ENCODE measurements around the gene TANC1. TPM values are rescaled to one million over a fixed set of nuclear protein-coding genes. Genes with fewer than 3 reads are reported as not detected.

TANC1 gene
- total and polyA plus RNA-seq, 11 donors = 26.6 to 91.1 (median 68.8) TPM

DNA sequence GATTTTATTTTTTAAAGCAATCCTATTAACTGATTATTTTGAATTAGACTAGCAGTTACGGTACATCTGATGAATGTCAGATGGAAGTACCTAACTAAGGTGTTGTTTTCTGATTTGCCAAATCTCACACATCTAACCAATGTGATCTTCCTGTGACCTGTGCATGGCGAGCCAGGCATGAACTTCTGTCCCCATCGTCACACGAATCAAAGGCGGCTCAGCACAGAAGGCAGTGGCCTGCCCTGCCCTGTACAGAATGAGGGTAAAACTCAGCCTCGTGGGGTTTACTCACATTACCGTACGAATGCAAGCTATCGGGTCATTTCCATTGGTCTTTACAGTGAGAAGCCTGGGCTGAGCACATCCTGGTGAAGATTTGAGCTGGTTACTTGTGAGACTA lies 230.8 kb downstream of the TANC1 start:
- WGBS, 4 donors = 76 to 85% (median 78%) methylated on average over 9 of the region's 9 CpGs
- H3K27ac ChIP-seq = peak overlapping the region in 7 of 12 donors; percentile 37 to 70 (median 59)
- intact Hi-C loops (cut with DNase I) = no loop called here

DNA sequence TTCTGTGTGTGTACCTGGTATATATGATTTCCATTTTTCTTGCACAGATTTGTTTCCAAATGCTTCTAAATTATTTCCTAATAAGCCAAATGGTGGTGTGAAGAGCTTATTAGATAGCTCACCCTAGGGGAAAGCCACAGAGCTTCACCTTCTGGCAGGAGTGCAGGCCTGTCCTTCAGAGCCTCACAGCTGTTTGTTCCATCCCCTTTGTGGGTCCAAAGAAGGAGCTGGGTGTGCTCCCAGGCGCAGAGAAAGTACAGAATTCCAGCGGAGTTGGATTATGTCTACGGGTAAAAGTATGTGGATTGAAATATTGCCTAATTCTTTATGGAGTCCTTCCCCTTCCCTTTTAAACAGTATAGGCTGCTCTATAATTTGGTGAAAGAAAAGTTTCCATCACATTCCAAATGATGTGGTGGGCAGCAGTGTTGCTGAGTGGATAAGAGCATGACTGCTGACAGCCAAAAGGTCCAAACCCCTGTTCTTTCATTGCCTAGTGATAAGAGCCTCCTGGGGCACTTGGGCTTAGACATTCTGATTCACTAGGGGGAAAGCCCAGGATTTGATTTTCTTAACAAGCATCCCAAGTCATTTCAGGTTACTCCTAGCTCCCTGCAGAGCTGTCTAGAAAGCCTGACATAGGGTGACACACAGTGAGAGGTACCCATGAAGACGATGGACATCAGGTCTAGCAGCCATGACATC lies 231.5 kb downstream of the TANC1 start:
- peaks cover 2 to 78% (median 38%) of the 10 kb centered on the region in 12 donors for H3K4me1 ChIP-seq

More for the DNA sequence above, 230.8 kb downstream of the TANC1 start:
- ATAC-seq = no peak
- H3K4me1 ChIP-seq = peaks cover 2 to 83% (median 39%) of the 10 kb centered on the region in 12 donors
- H3K27me3 ChIP-seq = no peaks in the 10 kb centered on the region
- H3K9me3 ChIP-seq = no peaks in the 10 kb centered on the region
- TF ChIP-seq, protein P1, sequence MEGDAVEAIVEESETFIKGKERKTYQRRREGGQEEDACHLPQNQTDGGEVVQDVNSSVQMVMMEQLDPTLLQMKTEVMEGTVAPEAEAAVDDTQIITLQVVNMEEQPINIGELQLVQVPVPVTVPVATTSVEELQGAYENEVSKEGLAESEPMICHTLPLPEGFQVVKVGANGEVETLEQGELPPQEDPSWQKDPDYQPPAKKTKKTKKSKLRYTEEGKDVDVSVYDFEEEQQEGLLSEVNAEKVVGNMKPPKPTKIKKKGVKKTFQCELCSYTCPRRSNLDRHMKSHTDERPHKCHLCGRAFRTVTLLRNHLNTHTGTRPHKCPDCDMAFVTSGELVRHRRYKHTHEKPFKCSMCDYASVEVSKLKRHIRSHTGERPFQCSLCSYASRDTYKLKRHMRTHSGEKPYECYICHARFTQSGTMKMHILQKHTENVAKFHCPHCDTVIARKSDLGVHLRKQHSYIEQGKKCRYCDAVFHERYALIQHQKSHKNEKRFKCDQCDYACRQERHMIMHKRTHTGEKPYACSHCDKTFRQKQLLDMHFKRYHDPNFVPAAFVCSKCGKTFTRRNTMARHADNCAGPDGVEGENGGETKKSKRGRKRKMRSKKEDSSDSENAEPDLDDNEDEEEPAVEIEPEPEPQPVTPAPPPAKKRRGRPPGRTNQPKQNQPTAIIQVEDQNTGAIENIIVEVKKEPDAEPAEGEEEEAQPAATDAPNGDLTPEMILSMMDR (IDR thresholded peaks at IDR 0.05) = no peak
- no peak for TF ChIP-seq POLR2A (IDR thresholded peaks at IDR 0.05)
- no peak for DNase-seq
- H3K4me3 ChIP-seq = no peak overlapping the region
- peaks cover 0 to 81% (median 37%) of the 10 kb centered on the region in 9 donors for H3K36me3 ChIP-seq

DNA sequence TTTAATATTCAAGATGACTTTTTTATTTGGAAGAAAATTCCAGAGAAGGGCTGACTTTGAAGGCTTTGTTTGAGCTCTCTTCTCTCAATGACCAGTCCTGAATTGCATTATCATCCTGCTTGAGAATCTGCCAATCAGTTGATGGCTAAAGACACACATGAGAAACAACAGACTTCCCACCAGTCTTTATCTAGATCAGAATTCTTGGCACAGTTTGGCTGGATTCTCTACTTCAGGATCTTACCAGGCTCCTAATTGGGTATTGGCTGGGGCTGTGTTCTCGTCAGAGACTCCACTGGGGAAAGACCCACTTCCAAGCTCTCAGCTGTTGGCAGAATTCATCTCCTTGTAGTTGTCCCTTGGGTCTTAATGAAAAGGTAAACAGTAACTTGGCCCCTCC lies 232.1 kb downstream of the TANC1 start:
- H3K36me3 ChIP-seq = peaks cover 0 to 78% (median 40%) of the 10 kb centered on the region in 9 donors
- DNase-seq = no peak
- intact Hi-C loops (cut with DNase I) = no loop called here
- no peak overlapping the region for H3K4me3 ChIP-seq
- no peak for TF ChIP-seq POLR2A (IDR thresholded peaks at IDR 0.05)
- TF ChIP-seq, protein P1 (IDR thresholded peaks at IDR 0.05) = no peak
- H3K27me3 ChIP-seq = no peaks in the 10 kb centered on the region
- H3K9me3 ChIP-seq = no peaks in the 10 kb centered on the region
- H3K27ac ChIP-seq = peak overlapping the region in 10 of 12 donors; percentile 35 to 70 (median 60)
- WGBS, 4 donors = 9 to 25% (median 15%) methylated on average over 1 of the region's 1 CpG
- H3K4me1 ChIP-seq = peaks cover 2 to 72% (median 37%) of the 10 kb centered on the region in 12 donors
- ATAC-seq = no peak

More for the DNA sequence above, 231.5 kb downstream of the TANC1 start:
- H3K4me3 ChIP-seq = no peak overlapping the region
- WGBS, 4 donors = 52 to 67% (median 57%) methylated on average over 4 of the region's 4 CpGs
- DNase-seq (no peak), ATAC-seq (peak in 2 of 4 donors; percentile 19 to 26)
- peaks cover 0 to 78% (median 34%) of the 10 kb centered on the region in 9 donors for H3K36me3 ChIP-seq
- no peaks in the 10 kb centered on the region for H3K9me3 ChIP-seq
- intact Hi-C loops (cut with DNase I) = no loop called here
- no peaks in the 10 kb centered on the region for H3K27me3 ChIP-seq
- H3K27ac ChIP-seq = peak overlapping the region in 9 of 12 donors; percentile 37 to 70 (median 59)
- TF ChIP-seq POLR2A (IDR thresholded peaks at IDR 0.05) = no peak
- TF ChIP-seq, protein P1 (IDR thresholded peaks at IDR 0.05) = peak in 1 of 12 donors; percentile 5

DNA sequence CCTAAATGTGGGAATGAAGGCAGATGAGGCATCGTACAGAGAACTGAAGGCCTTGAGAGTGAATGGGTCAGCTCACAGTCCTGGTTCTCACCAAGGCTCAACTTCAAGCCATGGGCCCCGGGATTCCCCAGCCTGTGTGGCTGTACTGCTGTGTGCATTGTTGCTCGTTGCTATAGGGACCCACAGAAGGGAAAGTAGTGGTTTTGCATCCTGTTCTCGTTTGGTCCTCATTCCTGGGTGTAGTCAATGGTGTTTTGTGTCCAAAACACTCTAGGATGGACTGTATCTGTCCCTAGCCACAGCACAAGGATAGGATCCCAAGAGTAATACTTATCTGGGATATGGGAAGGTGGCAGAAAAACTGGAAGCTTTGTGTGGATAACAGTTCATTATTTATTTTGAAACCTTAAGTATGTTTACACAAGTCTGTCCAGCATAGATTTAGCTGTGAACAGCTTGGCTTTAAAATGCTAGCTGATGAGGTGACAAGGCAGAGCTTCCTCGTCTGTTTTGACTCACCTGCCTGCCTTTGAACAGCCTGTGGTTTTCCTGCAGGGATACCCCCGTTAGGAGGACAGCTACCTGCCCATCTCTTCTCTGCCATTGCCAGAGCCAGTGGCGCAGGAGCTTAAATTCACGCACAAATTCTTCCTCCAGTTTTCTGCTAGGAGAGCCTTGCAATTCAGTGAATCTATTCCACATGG lies 233.1 kb downstream of the TANC1 start:
- DNase-seq (no peak), ATAC-seq (no peak)
- intact Hi-C loops (cut with DNase I) = no loop called here
- Histone ChIP-seq H3K4me1 (peaks cover 2 to 70% (median 37%) of the 10 kb centered on the region in 12 donors), H3K27ac (peak overlapping the region in 10 of 12 donors; percentile 24 to 70 (median 58)), H3K9me3 (no peaks in the 10 kb centered on the region), H3K4me3 (no peak overlapping the region), H3K36me3 (peaks cover 0 to 73% (median 40%) of the 10 kb centered on the region in 9 donors), H3K27me3 (no peaks in the 10 kb centered on the region)
- 70 to 71% (median 71%) methylated on average over 8 of the region's 8 CpGs for WGBS, 4 donors
- TF ChIP-seq POLR2A (IDR thresholded peaks at IDR 0.05) = no peak
- TF ChIP-seq, protein P1 (IDR thresholded peaks at IDR 0.05) = no peak
